HG02642 (cell line): ENCODE results near the gene CNOT10.
"Not testable (repeated sequence)": the region's sequence is repeated elsewhere in the genome, so short reads cannot be mapped to it uniquely, and the experiment has no call there.

Source experiments
- ATAC-seq: cut with Tn5 transposase; IDR thresholded peaks from one replicate; pipeline ENCODE4 v1.9.1; 2021; ENCODE audit warnings: mild to moderate bottlenecking; ENCODE audit not compliant: unreplicated experiment, poor library complexity

CNOT10 gene

GRCh38 chr3:32751377-32751776, 66.4 kb downstream of the CNOT10 start:
- ATAC-seq = no peak

GRCh38 chr3:32755761-32756160, 70.8 kb downstream of the CNOT10 start:
- no peak for ATAC-seq

GRCh38 chr3:32757618-32758374, 72.8 kb downstream of the CNOT10 start:
- no peak for ATAC-seq

GRCh38 chr3:32758375-32758753, 73.4 kb downstream of the CNOT10 start:
- ATAC-seq = no peak

GRCh38 chr3:32759342-32759741, 74.4 kb downstream of the CNOT10 start:
- no peak for ATAC-seq

GRCh38 chr3:32764481-32764880, 79.5 kb downstream of the CNOT10 start:
- no peak for ATAC-seq

GRCh38 chr3:32778389-32778788, 93.4 kb downstream of the CNOT10 start:
- ATAC-seq = no peak

- ATAC-seq = no peak
Observed at GRCh38 chr3:32780071-32780734, 95.2 kb downstream of the CNOT10 start.

- peak; percentile 39 for ATAC-seq
Observed at GRCh38 chr3:32780735-32781210, 95.8 kb downstream of the CNOT10 start.

GRCh38 chr3:32781211-32781968, 96.4 kb downstream of the CNOT10 start:
- ATAC-seq = peak; percentile 96

- not testable (repeated sequence) for ATAC-seq
Observed at GRCh38 chr3:32781969-32782270, 96.9 kb downstream of the CNOT10 start.

- no peak for ATAC-seq
Observed at GRCh38 chr3:32782407-32782806, 97.4 kb downstream of the CNOT10 start.

- no peak for ATAC-seq
Observed at GRCh38 chr3:32791833-32792232, 106.8 kb downstream of the CNOT10 start.

GRCh38 chr3:32794487-32795308, 109.7 kb downstream of the CNOT10 start:
- ATAC-seq = no peak

- ATAC-seq = not testable (repeated sequence)
Observed at GRCh38 chr3:32796384-32796950, 111.5 kb downstream of the CNOT10 start.

GRCh38 chr3:32797776-32798175, 112.8 kb downstream of the CNOT10 start:
- no peak for ATAC-seq

GRCh38 chr3:32801440-32801839, 116.5 kb downstream of the CNOT10 start:
- not testable (repeated sequence) for ATAC-seq

GRCh38 chr3:32813180-32813579, 128.2 kb downstream of the CNOT10 start:
- ATAC-seq = no peak

- no peak for ATAC-seq
Observed at GRCh38 chr3:32814361-32814760, 129.4 kb downstream of the CNOT10 start.

- no peak for ATAC-seq
Observed at GRCh38 chr3:32815841-32816438, 131.0 kb downstream of the CNOT10 start.
